Measurements from ENCODE around the gene FGGY. TPM values are rescaled to one million over a fixed set of nuclear protein-coding genes. Genes with fewer than 3 reads are reported as not detected.
"Not testable (repeated sequence)": the region's sequence is repeated elsewhere in the genome, so short reads cannot be mapped to it uniquely, and the experiment has no call there.

Gene FGGY
- total RNA-seq, 1 donor from 2014 or later = 52.2 TPM

DNA sequence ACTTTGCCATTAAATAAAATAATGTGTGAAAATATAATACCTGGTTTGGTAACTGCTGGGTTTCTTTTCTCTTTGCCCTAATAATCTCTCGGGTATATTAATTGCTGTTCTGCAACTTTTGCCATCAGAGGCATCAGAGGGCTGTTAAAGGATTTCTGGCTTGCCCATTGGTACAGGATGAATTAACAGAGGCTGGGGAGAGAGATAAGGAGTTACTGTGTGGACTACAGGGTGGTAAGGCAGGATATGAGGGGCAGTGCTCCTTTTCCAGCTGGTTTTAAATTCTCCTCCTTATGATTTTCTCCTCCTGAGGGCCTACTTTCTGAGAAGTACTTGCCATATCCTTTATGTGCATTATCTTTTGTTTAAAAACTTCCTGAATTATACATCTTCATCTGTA is 48.3 kb downstream of the FGGY start:
- Histone ChIP-seq H3K9me3 (ENCODE audit: control insufficient read depth in 3 of 3, low read length in 3 of 3) (no peaks in the 10 kb centered on the region), H3K4me1 (ENCODE audit: control insufficient read depth in 3 of 3, insufficient read depth in 3 of 3, low read length in 3 of 3) (no peaks in the 10 kb centered on the region), H3K27me3 (ENCODE audit: control insufficient read depth in 3 of 3, insufficient read depth in 3 of 3, low read length in 3 of 3) (no peaks in the 10 kb centered on the region), H3K9ac (ENCODE audit: low read depth in 1 of 3, low read length in 3 of 3) (no peak overlapping the region), H3K27ac (ENCODE audit: low read depth, low read length) (no peak overlapping the region), H3K36me3 (ENCODE audit: control insufficient read depth in 3 of 3, insufficient read depth in 3 of 3, low read length in 3 of 3) (no peaks in the 10 kb centered on the region), H3K4me3 (ENCODE audit: low read length in 3 of 3) (no peak overlapping the region)

- Histone ChIP-seq H3K9ac (ENCODE audit: low read depth in 1 of 3, low read length in 3 of 3) (no peak overlapping the region), H3K36me3 (ENCODE audit: control insufficient read depth in 3 of 3, insufficient read depth in 3 of 3, low read length in 3 of 3) (no peaks in the 10 kb centered on the region), H3K4me1 (ENCODE audit: control insufficient read depth in 3 of 3, insufficient read depth in 3 of 3, low read length in 3 of 3) (peaks cover 0 to 3% (median 0%) of the 10 kb centered on the region in 3 donors), H3K4me3 (ENCODE audit: low read length in 3 of 3) (no peak overlapping the region), H3K27ac (ENCODE audit: low read depth, low read length) (no peak overlapping the region), H3K9me3 (ENCODE audit: control insufficient read depth in 3 of 3, low read length in 3 of 3) (no peaks in the 10 kb centered on the region), H3K27me3 (ENCODE audit: control insufficient read depth in 3 of 3, insufficient read depth in 3 of 3, low read length in 3 of 3) (no peaks in the 10 kb centered on the region)
These were observed 49.5 kb downstream of the FGGY start for GRCh38 chr1:59346429-59346828.

DNA sequence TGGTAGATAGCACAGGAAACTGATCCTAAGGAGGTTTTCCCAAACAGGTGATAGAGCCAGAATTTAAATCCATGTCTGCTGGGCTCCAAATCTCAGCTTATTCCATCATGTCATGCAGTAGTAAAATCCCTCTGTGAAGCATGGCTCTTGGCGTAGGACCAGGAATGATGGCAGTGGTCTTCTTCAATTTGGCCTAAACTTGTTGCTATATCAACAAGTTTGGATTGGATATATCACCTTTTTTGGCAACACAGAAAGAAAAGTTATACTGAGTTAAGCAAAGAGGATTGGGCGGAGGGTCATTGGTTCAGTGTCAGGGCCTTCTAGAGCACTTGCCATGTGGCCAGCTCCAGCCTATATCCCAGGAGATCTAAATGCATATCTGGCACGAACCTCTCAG is 52.2 kb downstream of the FGGY start:
- Histone ChIP-seq H3K27me3 (ENCODE audit: control insufficient read depth in 3 of 3, insufficient read depth in 3 of 3, low read length in 3 of 3) (no peaks in the 10 kb centered on the region), H3K9ac (ENCODE audit: low read depth in 1 of 3, low read length in 3 of 3) (no peak overlapping the region), H3K36me3 (ENCODE audit: control insufficient read depth in 3 of 3, insufficient read depth in 3 of 3, low read length in 3 of 3) (no peaks in the 10 kb centered on the region), H3K9me3 (ENCODE audit: control insufficient read depth in 3 of 3, low read length in 3 of 3) (no peaks in the 10 kb centered on the region), H3K27ac (ENCODE audit: low read depth, low read length) (no peak overlapping the region), H3K4me3 (ENCODE audit: low read length in 3 of 3) (no peak overlapping the region), H3K4me1 (ENCODE audit: control insufficient read depth in 3 of 3, insufficient read depth in 3 of 3, low read length in 3 of 3) (peaks cover 0 to 3% (median 0%) of the 10 kb centered on the region in 3 donors)

DNA sequence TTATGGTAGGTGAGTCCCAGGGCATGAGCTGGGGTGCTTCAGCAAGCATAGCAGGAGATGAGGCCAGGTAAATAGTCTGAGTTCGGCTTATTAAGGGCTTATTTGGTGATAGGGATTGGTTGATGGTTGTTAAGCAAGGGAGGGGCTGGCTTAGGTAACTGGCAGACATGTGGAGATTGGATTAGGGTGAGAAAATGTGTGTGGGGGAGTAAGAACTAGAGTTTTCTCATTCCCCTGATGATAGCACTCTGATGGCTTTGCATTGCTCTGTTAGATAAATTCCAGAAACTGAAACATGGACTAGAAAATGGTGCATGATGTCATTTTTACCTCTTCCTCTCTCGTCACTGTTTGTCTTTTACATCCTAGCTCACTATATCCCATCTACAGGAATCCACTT is 53.6 kb downstream of the FGGY start:
- no peak overlapping the region for H3K4me3 ChIP-seq (ENCODE audit: low read length in 3 of 3)
- no peaks in the 10 kb centered on the region for H3K27me3 ChIP-seq (ENCODE audit: control insufficient read depth in 3 of 3, insufficient read depth in 3 of 3, low read length in 3 of 3)
- H3K36me3 ChIP-seq (ENCODE audit: control insufficient read depth in 3 of 3, insufficient read depth in 3 of 3, low read length in 3 of 3) = no peaks in the 10 kb centered on the region
- H3K9me3 ChIP-seq (ENCODE audit: control insufficient read depth in 3 of 3, low read length in 3 of 3) = no peaks in the 10 kb centered on the region
- no peak overlapping the region for H3K9ac ChIP-seq (ENCODE audit: low read depth in 1 of 3, low read length in 3 of 3)
- H3K27ac ChIP-seq (ENCODE audit: low read depth, low read length) = no peak overlapping the region
- H3K4me1 ChIP-seq (ENCODE audit: control insufficient read depth in 3 of 3, insufficient read depth in 3 of 3, low read length in 3 of 3) = peaks cover 3 to 6% (median 3%) of the 10 kb centered on the region in 3 donors

DNA sequence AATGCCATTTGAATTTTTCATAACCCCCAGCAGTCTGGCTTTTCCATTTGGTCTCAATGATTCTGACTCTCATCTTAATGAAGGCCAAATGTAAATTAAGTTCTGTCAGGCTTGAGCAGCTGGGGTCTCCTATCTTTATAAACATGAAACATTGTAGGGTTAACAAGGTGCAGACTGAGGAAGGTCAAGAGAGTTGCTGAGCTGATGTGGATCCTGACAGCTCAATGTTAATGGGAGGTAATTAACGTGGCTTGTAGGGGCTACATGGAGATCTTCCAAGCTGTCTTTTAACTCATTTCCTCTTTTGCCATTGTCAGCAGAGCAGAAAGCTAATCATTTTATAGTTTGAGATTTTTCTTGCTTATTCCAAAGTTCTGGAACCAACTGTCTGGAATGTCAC is 55.2 kb downstream of the FGGY start:
- Histone ChIP-seq H3K36me3 (ENCODE audit: control insufficient read depth in 3 of 3, insufficient read depth in 3 of 3, low read length in 3 of 3) (no peaks in the 10 kb centered on the region), H3K4me1 (ENCODE audit: control insufficient read depth in 3 of 3, insufficient read depth in 3 of 3, low read length in 3 of 3) (peaks cover 3 to 8% (median 3%) of the 10 kb centered on the region in 3 donors), H3K27me3 (ENCODE audit: control insufficient read depth in 3 of 3, insufficient read depth in 3 of 3, low read length in 3 of 3) (no peaks in the 10 kb centered on the region), H3K27ac (ENCODE audit: low read depth, low read length) (no peak overlapping the region), H3K9ac (ENCODE audit: low read depth in 1 of 3, low read length in 3 of 3) (no peak overlapping the region), H3K4me3 (ENCODE audit: low read length in 3 of 3) (no peak overlapping the region), H3K9me3 (ENCODE audit: control insufficient read depth in 3 of 3, low read length in 3 of 3) (no peaks in the 10 kb centered on the region)

DNA sequence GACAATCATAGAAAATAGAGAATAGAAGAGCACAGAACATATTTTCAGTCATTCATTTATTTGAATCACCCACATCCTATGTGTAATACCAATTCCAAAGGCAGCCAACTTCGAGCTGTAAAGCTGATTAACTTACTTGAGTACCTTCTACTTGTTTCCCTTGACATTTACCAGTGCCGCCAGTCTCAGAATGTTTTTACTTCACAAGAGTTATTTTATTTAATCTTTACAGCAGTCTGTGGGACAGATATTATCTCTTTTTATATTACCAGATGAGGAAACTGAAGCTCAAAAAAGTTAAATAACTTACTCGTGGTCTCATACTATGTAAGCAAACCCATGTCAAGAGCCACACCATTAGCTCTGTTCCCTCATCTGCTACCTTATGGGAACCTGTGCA is 56.6 kb downstream of the FGGY start:
- no peak overlapping the region for H3K4me3 ChIP-seq (ENCODE audit: low read length in 3 of 3)
- H3K36me3 ChIP-seq (ENCODE audit: control insufficient read depth in 3 of 3, insufficient read depth in 3 of 3, low read length in 3 of 3) = no peaks in the 10 kb centered on the region
- no peak overlapping the region for H3K27ac ChIP-seq (ENCODE audit: low read depth, low read length)
- no peak overlapping the region for H3K9ac ChIP-seq (ENCODE audit: low read depth in 1 of 3, low read length in 3 of 3)
- peaks cover 3 to 8% (median 3%) of the 10 kb centered on the region in 3 donors for H3K4me1 ChIP-seq (ENCODE audit: control insufficient read depth in 3 of 3, insufficient read depth in 3 of 3, low read length in 3 of 3)
- H3K27me3 ChIP-seq (ENCODE audit: control insufficient read depth in 3 of 3, insufficient read depth in 3 of 3, low read length in 3 of 3) = no peaks in the 10 kb centered on the region
- no peaks in the 10 kb centered on the region for H3K9me3 ChIP-seq (ENCODE audit: control insufficient read depth in 3 of 3, low read length in 3 of 3)

DNA sequence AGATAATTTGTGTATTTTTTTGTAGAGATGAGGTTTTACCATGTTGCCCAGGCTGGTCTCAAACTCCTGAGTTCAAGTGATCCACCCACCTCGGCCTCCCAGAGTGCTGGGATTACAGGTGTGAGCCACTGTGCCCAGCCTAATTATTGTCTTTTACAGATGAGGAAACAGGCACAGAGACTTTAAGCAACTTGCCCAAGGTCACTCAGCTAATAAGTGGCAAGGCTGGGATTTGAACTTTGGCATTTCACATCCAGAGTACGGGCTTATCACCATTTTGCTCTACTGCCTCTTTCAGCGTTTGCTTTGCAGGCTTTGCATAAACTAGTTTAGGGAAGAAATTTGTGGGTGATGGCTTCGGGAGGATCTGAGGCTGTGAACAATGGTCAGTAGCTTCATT is 57.3 kb downstream of the FGGY start:
- H3K36me3 ChIP-seq (ENCODE audit: control insufficient read depth in 3 of 3, insufficient read depth in 3 of 3, low read length in 3 of 3); H3K4me1 ChIP-seq (ENCODE audit: control insufficient read depth in 3 of 3, insufficient read depth in 3 of 3, low read length in 3 of 3); H3K27me3 ChIP-seq (ENCODE audit: control insufficient read depth in 3 of 3, insufficient read depth in 3 of 3, low read length in 3 of 3); H3K4me3 ChIP-seq (ENCODE audit: low read length in 3 of 3); H3K9me3 ChIP-seq (ENCODE audit: control insufficient read depth in 3 of 3, low read length in 3 of 3): not testable (repeated sequence)
- H3K9ac ChIP-seq (ENCODE audit: low read depth in 1 of 3, low read length in 3 of 3) = peak overlapping the region in 1 of 3 donors; percentile 34
- peak overlapping the region; percentile 33 for H3K27ac ChIP-seq (ENCODE audit: low read depth, low read length)

DNA sequence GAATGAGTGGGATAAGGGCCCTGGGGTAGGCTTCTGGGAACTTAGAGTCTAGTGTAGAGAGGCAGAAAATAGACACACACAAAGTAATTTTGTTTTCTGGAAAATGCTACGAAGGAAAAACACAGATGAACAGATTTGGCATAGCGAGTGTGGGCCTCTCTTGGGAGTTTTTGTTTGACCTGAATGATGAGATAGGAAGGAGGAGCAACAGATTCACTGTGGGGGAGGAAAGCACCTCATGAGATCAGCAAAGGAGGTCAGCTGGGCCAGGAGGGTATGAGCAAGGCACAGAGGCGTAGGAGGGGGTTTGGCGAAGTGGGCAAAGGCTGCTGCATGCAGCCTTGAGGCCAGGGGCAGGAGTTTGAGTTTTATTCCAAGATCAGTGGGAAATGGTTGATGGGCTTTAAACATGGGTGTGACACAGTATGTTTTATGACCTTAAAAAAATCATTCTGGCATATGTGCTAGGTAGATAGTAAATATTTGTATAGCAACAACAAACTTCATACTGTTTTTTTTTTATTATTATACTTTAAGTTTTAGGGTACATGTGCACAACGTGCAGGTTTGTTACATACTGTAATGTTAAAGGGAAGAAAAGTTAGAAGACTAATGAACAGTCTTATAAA is 57.9 kb downstream of the FGGY start:
- Histone ChIP-seq H3K9ac (ENCODE audit: low read depth in 1 of 3, low read length in 3 of 3) (peak overlapping the region in 1 of 3 donors; percentile 34), H3K9me3 (ENCODE audit: control insufficient read depth in 3 of 3, low read length in 3 of 3) (no peaks in the 10 kb centered on the region), H3K36me3 (ENCODE audit: control insufficient read depth in 3 of 3, insufficient read depth in 3 of 3, low read length in 3 of 3) (no peaks in the 10 kb centered on the region), H3K4me3 (ENCODE audit: low read length in 3 of 3) (no peak overlapping the region), H3K27ac (ENCODE audit: low read depth, low read length) (peak overlapping the region; percentile 33), H3K27me3 (ENCODE audit: control insufficient read depth in 3 of 3, insufficient read depth in 3 of 3, low read length in 3 of 3) (no peaks in the 10 kb centered on the region), H3K4me1 (ENCODE audit: control insufficient read depth in 3 of 3, insufficient read depth in 3 of 3, low read length in 3 of 3) (peaks cover 3 to 8% (median 7%) of the 10 kb centered on the region in 3 donors)

GRCh38 chr1:59355361-59355760 is 58.5 kb downstream of the FGGY start:
- Histone ChIP-seq H3K4me3 (ENCODE audit: low read length in 3 of 3) (no peak overlapping the region), H3K27ac (ENCODE audit: low read depth, low read length) (peak overlapping the region; percentile 33), H3K27me3 (ENCODE audit: control insufficient read depth in 3 of 3, insufficient read depth in 3 of 3, low read length in 3 of 3) (no peaks in the 10 kb centered on the region), H3K4me1 (ENCODE audit: control insufficient read depth in 3 of 3, insufficient read depth in 3 of 3, low read length in 3 of 3) (peaks cover 7 to 11% (median 9%) of the 10 kb centered on the region in 3 donors), H3K9ac (ENCODE audit: low read depth in 1 of 3, low read length in 3 of 3) (no peak overlapping the region), H3K36me3 (ENCODE audit: control insufficient read depth in 3 of 3, insufficient read depth in 3 of 3, low read length in 3 of 3) (no peaks in the 10 kb centered on the region), H3K9me3 (ENCODE audit: control insufficient read depth in 3 of 3, low read length in 3 of 3) (no peaks in the 10 kb centered on the region)

DNA sequence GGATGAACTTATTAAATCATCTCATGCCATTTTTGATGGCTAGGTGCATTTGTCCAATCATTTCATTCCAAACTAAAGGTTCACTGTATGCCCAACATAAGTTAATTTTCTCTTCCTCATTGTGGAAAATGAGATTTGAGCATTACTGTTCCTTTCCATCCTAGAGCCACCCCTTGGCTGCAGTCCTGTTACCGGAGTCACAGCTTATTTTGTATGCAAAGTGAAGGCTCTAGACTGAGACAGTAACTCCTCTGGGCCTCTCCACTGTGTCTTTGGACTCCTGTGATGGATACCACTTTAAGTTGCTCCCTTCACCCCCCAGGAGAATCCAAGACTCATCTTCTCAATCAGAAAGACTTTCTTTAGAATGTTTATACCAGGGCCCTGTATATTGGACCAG is 59.7 kb downstream of the FGGY start:
- no peaks in the 10 kb centered on the region for H3K9me3 ChIP-seq (ENCODE audit: control insufficient read depth in 3 of 3, low read length in 3 of 3)
- no peak overlapping the region for H3K4me3 ChIP-seq (ENCODE audit: low read length in 3 of 3)
- no peaks in the 10 kb centered on the region for H3K27me3 ChIP-seq (ENCODE audit: control insufficient read depth in 3 of 3, insufficient read depth in 3 of 3, low read length in 3 of 3)
- H3K27ac ChIP-seq (ENCODE audit: low read depth, low read length) = no peak overlapping the region
- H3K9ac ChIP-seq (ENCODE audit: low read depth in 1 of 3, low read length in 3 of 3) = no peak overlapping the region
- H3K36me3 ChIP-seq (ENCODE audit: control insufficient read depth in 3 of 3, insufficient read depth in 3 of 3, low read length in 3 of 3) = no peaks in the 10 kb centered on the region
- H3K4me1 ChIP-seq (ENCODE audit: control insufficient read depth in 3 of 3, insufficient read depth in 3 of 3, low read length in 3 of 3) = peaks cover 7 to 11% (median 8%) of the 10 kb centered on the region in 3 donors
